ENCODE measurements around the gene VDAC1. TPM values are rescaled to one million over a fixed set of nuclear protein-coding genes. Genes with fewer than 3 reads are reported as not detected.

The VDAC1 gene
- polyA plus RNA-seq, 1 donor (not counting 4 experiments of a cell fraction or from before 2014, with no cell fraction given) = 300 TPM

- Histone ChIP-seq H3K79me2 (ENCODE audit: control insufficient read depth, insufficient read depth, low read length) (no peaks in the 10 kb centered on the region), H3K4me2 (ENCODE audit: control insufficient read depth, extremely low read depth, insufficient read depth, low read depth, low read length) (no peak overlapping the region), H3K9me1 (ENCODE audit: control insufficient read depth, extremely low read depth, insufficient read depth, low read length) (no peaks in the 10 kb centered on the region), H3K27me3 (ENCODE audit: control insufficient read depth, extremely low read depth, insufficient read depth, low read length) (peaks cover 14% of the 10 kb centered on the region), H3K4me3 (ENCODE audit: control insufficient read depth in 2 of 3, extremely low read depth in 1 of 3, insufficient read depth in 2 of 3, low read depth in 1 of 3, low read length in 3 of 3) (no peak overlapping the region), H3K9me3 (ENCODE audit: control insufficient read depth, low read depth, low read length) (no peaks in the 10 kb centered on the region), H4K20me1 (ENCODE audit: control insufficient read depth, extremely low read depth, insufficient read depth, low read length) (no peaks in the 10 kb centered on the region), H3K27ac (ENCODE audit: control insufficient read depth, insufficient read depth, low read length) (no peak overlapping the region), H3K4me1 (ENCODE audit: control insufficient read depth, extremely low read depth, insufficient read depth, low read length) (no peaks in the 10 kb centered on the region), H2AFZ (ENCODE audit: control insufficient read depth, low read length) (no peak overlapping the region), H3K36me3 (ENCODE audit: control insufficient read depth in 2 of 2, extremely low read depth in 1 of 2, insufficient read depth in 2 of 2, low read length in 2 of 2) (no peaks in the 10 kb centered on the region), H3K9ac (ENCODE audit: control insufficient read depth, extremely low read depth, insufficient read depth, low read length) (no peak overlapping the region)
- no peak for DNase-seq (ENCODE audit: low read depth, low spot score)
- dilution Hi-C loops (cut with MboI; ENCODE audit: extremely low pct_ligation_motif_present, low sequenced_read_pairs) = no loop called here
- TF ChIP-seq EZH2 (IDR thresholded peaks at IDR 0.05; ENCODE audit: low read length) (no peak), CTCF (optimal IDR thresholded peaks at IDR 0.05 in 1 of 3, IDR thresholded peaks at IDR 0.05 in 1 of 3, conservative IDR thresholded peaks at IDR 0.05 in 1 of 3; ENCODE audit: extremely low read depth in 1 of 3, insufficient read depth in 2 of 3, low read length in 3 of 3) (no peak)
- FAIRE-seq = no peak
These were observed 82.8 kb downstream of the VDAC1 start for GRCh38 chr5:133921979-133922378.

Other genes starting within 250 kb of the VDAC1 start
- 62.7 to 86.9 TPM (median 72.0 TPM) in 3 replicates for gene C5orf15, start 36.4 kb downstream of the VDAC1 start, polyA plus RNA-seq
- 0.23 to 0.84 TPM (median 0.83 TPM) in 3 replicates for gene TCF7, start 109.7 kb upstream of the VDAC1 start, polyA plus RNA-seq
- gene SKP1, start 172.0 kb upstream of the VDAC1 start, polyA plus RNA-seq = 318 to 558 TPM (median 444 TPM) in 3 replicates
- 126 to 255 TPM (median 161 TPM) in 3 replicates for gene PPP2CA, start 221.1 kb upstream of the VDAC1 start, polyA plus RNA-seq